ENCODE results near the gene GSTT2.

GRCh38 chr22:24029304-24029703 lies 49.4 kb downstream of the GSTT2 start:
- TF ChIP-seq, protein P1, sequence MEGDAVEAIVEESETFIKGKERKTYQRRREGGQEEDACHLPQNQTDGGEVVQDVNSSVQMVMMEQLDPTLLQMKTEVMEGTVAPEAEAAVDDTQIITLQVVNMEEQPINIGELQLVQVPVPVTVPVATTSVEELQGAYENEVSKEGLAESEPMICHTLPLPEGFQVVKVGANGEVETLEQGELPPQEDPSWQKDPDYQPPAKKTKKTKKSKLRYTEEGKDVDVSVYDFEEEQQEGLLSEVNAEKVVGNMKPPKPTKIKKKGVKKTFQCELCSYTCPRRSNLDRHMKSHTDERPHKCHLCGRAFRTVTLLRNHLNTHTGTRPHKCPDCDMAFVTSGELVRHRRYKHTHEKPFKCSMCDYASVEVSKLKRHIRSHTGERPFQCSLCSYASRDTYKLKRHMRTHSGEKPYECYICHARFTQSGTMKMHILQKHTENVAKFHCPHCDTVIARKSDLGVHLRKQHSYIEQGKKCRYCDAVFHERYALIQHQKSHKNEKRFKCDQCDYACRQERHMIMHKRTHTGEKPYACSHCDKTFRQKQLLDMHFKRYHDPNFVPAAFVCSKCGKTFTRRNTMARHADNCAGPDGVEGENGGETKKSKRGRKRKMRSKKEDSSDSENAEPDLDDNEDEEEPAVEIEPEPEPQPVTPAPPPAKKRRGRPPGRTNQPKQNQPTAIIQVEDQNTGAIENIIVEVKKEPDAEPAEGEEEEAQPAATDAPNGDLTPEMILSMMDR (IDR thresholded peaks at IDR 0.05; ENCODE audit: low read depth, low read length), result no peak
- TF ChIP-seq POLR2A (IDR thresholded peaks at IDR 0.05; ENCODE audit: extremely low read depth, insufficient read length), result no peak
- TF ChIP-seq MYC (IDR thresholded peaks at IDR 0.05; ENCODE audit: low read depth, low read length), result no peak
- TF ChIP-seq, protein P2, sequence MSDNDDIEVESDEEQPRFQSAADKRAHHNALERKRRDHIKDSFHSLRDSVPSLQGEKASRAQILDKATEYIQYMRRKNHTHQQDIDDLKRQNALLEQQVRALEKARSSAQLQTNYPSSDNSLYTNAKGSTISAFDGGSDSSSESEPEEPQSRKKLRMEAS (IDR thresholded peaks at IDR 0.05; ENCODE audit: low read depth, low read length), result no peak

Measured in NB4 (cell line).